ENCODE data around the gene REEP2.

The REEP2 gene

GRCh38 chr5:138441221-138441620 lies 2.4 kb downstream of the REEP2 start:
- H3K4me3 ChIP-seq (ENCODE audit: control insufficient read depth, low read depth, low read length): no peak overlapping the region
- no peak for TF ChIP-seq CTCF (conservative IDR thresholded peaks at IDR 0.05; ENCODE audit: control insufficient read depth, insufficient read depth, low read depth, low read length)
- no peak for DNase-seq (ENCODE audit: low read depth)

GRCh38 chr5:138444078-138444773 lies 5.4 kb downstream of the REEP2 start:
- DNase-seq (ENCODE audit: low read depth): no peak
- no peak for TF ChIP-seq CTCF (conservative IDR thresholded peaks at IDR 0.05; ENCODE audit: control insufficient read depth, insufficient read depth, low read depth, low read length)
- H3K4me3 ChIP-seq (ENCODE audit: control insufficient read depth, low read depth, low read length): no peak overlapping the region

GRCh38 chr5:138444774-138445546 lies 6.1 kb downstream of the REEP2 start:
- DNase-seq (ENCODE audit: low read depth): no peak
- no peak overlapping the region for H3K4me3 ChIP-seq (ENCODE audit: control insufficient read depth, low read depth, low read length)
- TF ChIP-seq CTCF (conservative IDR thresholded peaks at IDR 0.05; ENCODE audit: control insufficient read depth, insufficient read depth, low read depth, low read length): no peak

- no peak overlapping the region for H3K4me3 ChIP-seq (ENCODE audit: control insufficient read depth, low read depth, low read length)
- TF ChIP-seq CTCF (conservative IDR thresholded peaks at IDR 0.05; ENCODE audit: control insufficient read depth, insufficient read depth, low read depth, low read length): no peak
- DNase-seq (ENCODE audit: low read depth): no peak
Measured at GRCh38 chr5:138445547-138446271, 6.9 kb downstream of the REEP2 start.

DNA sequence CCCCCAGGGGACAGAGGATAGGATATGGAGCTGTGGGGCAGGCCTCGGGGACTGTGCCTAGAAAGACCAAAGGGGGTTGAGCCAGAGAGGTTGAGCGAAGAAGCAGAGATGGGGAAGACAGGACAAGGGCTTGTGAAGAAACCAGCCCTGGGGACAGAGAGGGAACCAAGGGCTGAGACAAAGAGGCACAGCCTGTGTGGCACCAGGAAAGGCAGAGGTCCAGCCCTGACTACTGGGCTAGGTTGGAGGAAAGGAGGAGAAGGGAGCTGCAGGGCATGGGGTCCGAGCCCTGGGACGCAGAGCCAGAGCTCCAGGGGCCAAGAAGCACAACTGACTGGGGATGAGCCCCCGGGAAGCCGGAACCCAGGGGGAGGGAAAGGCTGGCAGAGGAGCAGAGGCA lies 9.2 kb downstream of the REEP2 start:
- TF ChIP-seq CTCF (conservative IDR thresholded peaks at IDR 0.05; ENCODE audit: control insufficient read depth, insufficient read depth, low read depth, low read length): no peak
- H3K4me3 ChIP-seq (ENCODE audit: control insufficient read depth, low read depth, low read length): no peak overlapping the region
- no peak for DNase-seq (ENCODE audit: low read depth)

GRCh38 chr5:138448481-138449398 lies 9.9 kb downstream of the REEP2 start:
- DNase-seq (ENCODE audit: low read depth): peak; percentile 48
- no peak for TF ChIP-seq CTCF (conservative IDR thresholded peaks at IDR 0.05; ENCODE audit: control insufficient read depth, insufficient read depth, low read depth, low read length)
- no peak overlapping the region for H3K4me3 ChIP-seq (ENCODE audit: control insufficient read depth, low read depth, low read length)

Measured in fibroblast of mammary gland (primary cell).